OCI-LY7 (cell line): ENCODE results near the gene CABCOCO1.
"Not testable (repeated sequence)": the region's sequence is repeated elsewhere in the genome, so short reads cannot be mapped to it uniquely, and the experiment has no call there.

ENCODE experiments used
- CTCF ChIP-seq: fragments of 200-600 bp; sonication (generic); conservative IDR thresholded peaks from 2 replicates; pipeline ENCODE4 v1.5.1; 2014; ENCODE audit warnings: mild to moderate bottlenecking, antibody characterized with exemption, low read length, moderate library complexity, mixed read lengths
- EZH2phosphoT487 ChIP-seq: fragments of 200-600 bp; sonication (generic); IDR thresholded peaks from 2 replicates; pipeline ENCODE4 v1.6.1; 2018; ENCODE audit warnings: low read depth, borderline replicate concordance, mild to moderate bottlenecking, mixed run types, antibody characterized with exemption, low read length, moderate library complexity, mixed read lengths

GRCh38 chr10:61719475-61719874 lies 56.7 kb downstream of the CABCOCO1 start:
- TF ChIP-seq CTCF, EZH2phosphoT487: not testable (repeated sequence)
